Vagina (tissue), 2 donors: ENCODE data around the gene TMEM39A.

ENCODE experiments used
- POLR2A ChIP-seq, 2 donors: fragments of 450-650 bp; IDR thresholded peaks; one replicate each; pipeline ENCODE4 v1.6.1; 2017; ENCODE audit warnings: antibody characterized with exemption in 2 of 2, mild to moderate bottlenecking in 2 of 2, moderate library complexity in 2 of 2
- POLR2AphosphoS5 ChIP-seq, 2 donors: sonication (generic); formaldehyde crosslinking; IDR thresholded peaks; one replicate each; pipeline ENCODE4 v1.9.0; 2017; ENCODE audit warnings: antibody characterized with exemption in 2 of 2, mild to moderate bottlenecking in 2 of 2, low read depth in 1 of 2; ENCODE audit not compliant: insufficient read depth in 1 of 2
- TF ChIP-seq, protein P1 (sequence below), 3 experiments: fragments of 450-650 bp in 2 of 3; fragments of 200-600 bp in 1 of 3; sonication (generic) in 1 of 3; IDR thresholded peaks; one replicate each; pipeline ENCODE4 v1.5.1; 2017 to 2019; ENCODE audit warnings: antibody characterized with exemption in 3 of 3, mild to moderate bottlenecking in 2 of 3, moderate library complexity in 2 of 3

DNA sequence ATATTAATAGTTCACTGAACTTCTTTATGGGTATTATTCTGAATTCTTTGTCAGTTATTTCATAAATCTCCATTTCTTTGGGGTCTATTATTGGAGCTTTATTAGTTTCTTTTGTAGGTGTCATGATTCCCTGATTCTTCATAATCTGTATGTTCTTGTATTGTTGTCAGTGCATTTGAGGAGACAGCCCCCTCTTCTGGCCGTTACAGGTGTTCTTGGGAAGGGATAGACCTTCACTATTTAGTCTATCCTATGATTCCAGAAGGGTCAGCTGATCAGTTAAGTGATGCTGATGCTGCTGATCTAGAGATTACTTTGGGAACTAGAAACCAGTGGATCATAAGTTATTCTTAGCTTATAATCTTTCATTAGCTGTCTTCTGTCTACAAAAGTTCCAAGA lies 34.9 kb downstream of the TMEM39A start:
- TF ChIP-seq, protein P1, sequence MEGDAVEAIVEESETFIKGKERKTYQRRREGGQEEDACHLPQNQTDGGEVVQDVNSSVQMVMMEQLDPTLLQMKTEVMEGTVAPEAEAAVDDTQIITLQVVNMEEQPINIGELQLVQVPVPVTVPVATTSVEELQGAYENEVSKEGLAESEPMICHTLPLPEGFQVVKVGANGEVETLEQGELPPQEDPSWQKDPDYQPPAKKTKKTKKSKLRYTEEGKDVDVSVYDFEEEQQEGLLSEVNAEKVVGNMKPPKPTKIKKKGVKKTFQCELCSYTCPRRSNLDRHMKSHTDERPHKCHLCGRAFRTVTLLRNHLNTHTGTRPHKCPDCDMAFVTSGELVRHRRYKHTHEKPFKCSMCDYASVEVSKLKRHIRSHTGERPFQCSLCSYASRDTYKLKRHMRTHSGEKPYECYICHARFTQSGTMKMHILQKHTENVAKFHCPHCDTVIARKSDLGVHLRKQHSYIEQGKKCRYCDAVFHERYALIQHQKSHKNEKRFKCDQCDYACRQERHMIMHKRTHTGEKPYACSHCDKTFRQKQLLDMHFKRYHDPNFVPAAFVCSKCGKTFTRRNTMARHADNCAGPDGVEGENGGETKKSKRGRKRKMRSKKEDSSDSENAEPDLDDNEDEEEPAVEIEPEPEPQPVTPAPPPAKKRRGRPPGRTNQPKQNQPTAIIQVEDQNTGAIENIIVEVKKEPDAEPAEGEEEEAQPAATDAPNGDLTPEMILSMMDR (IDR thresholded peaks at IDR 0.05) = no peak
- TF ChIP-seq POLR2A (IDR thresholded peaks at IDR 0.05) (no peak), POLR2AphosphoS5 (IDR thresholded peaks at IDR 0.05; ENCODE audit: insufficient read depth in 1 of 2, low read depth in 1 of 2) (no peak)
